Germinal center (tissue), 1 donor: ENCODE results near the gene BUB1B.
"Not testable (repeated sequence)": the region's sequence is repeated elsewhere in the genome, so short reads cannot be mapped to it uniquely, and the experiment has no call there.

ENCODE experiments used
- DNase-seq: peaks from one replicate; pipeline ENCODE4 v3.0.0; 2012; ENCODE audit warnings: mixed read lengths, low spot score

BUB1B gene

GRCh38 chr15:40135846-40136450 lies 24.9 kb upstream of the BUB1B start:
- DNase-seq: not testable (repeated sequence)

- no peak for DNase-seq
Observed at GRCh38 chr15:40136470-40137302, 24.2 kb upstream of the BUB1B start.

- no peak for DNase-seq
Observed at GRCh38 chr15:40137303-40138200, 23.3 kb upstream of the BUB1B start.

GRCh38 chr15:40138201-40138570 lies 22.7 kb upstream of the BUB1B start:
- not testable (repeated sequence) for DNase-seq

- DNase-seq: no peak
Observed at GRCh38 chr15:40142428-40142827, 18.4 kb upstream of the BUB1B start.

GRCh38 chr15:40146037-40146436 lies 14.8 kb upstream of the BUB1B start:
- DNase-seq: no peak

GRCh38 chr15:40149339-40149738 lies 11.5 kb upstream of the BUB1B start:
- DNase-seq: no peak

- no peak for DNase-seq
Observed at GRCh38 chr15:40150163-40150925, 10.5 kb upstream of the BUB1B start.

- no peak for DNase-seq
Observed at GRCh38 chr15:40151499-40151898, 9.4 kb upstream of the BUB1B start.

GRCh38 chr15:40151991-40152390 lies 8.9 kb upstream of the BUB1B start:
- no peak for DNase-seq

- not testable (repeated sequence) for DNase-seq
Observed at GRCh38 chr15:40154821-40155220, 6.0 kb upstream of the BUB1B start.

GRCh38 chr15:40155270-40155910 lies 5.5 kb upstream of the BUB1B start:
- no peak for DNase-seq

- no peak for DNase-seq
Observed at GRCh38 chr15:40157778-40158447, 3.0 kb upstream of the BUB1B start.

GRCh38 chr15:40160021-40160420 lies 848 bp upstream of the BUB1B start:
- no peak for DNase-seq

GRCh38 chr15:40161693-40162391 lies 973 bp downstream of the BUB1B start:
- peak; percentile 21 for DNase-seq

GRCh38 chr15:40162552-40162951 lies 1.7 kb downstream of the BUB1B start:
- DNase-seq: no peak

GRCh38 chr15:40163657-40164416 lies 3.0 kb downstream of the BUB1B start:
- DNase-seq: no peak

GRCh38 chr15:40167374-40167773 lies 6.5 kb downstream of the BUB1B start:
- DNase-seq: not testable (repeated sequence)

- no peak for DNase-seq
Observed at GRCh38 chr15:40175160-40175559, 14.3 kb downstream of the BUB1B start.
